Body of pancreas (tissue), 4 donors: Measurements from ENCODE around the gene PNPLA7.

Experiments
- POLR2A ChIP-seq, 3 donors: fragments of 450-650 bp; IDR thresholded peaks; one replicate each; pipeline ENCODE4 v1.6.1; 2016; ENCODE audit warnings: antibody characterized with exemption in 3 of 3, mild to moderate bottlenecking in 2 of 3
- TF ChIP-seq, protein P1 (sequence below), 7 experiments: fragments of 450-650 bp in 4 of 7; fragments of 200-600 bp in 3 of 7; sonication (generic) in 3 of 7; IDR thresholded peaks; one replicate each; pipeline ENCODE4 v1.5.1; 2016 to 2019; ENCODE audit warnings: antibody characterized with exemption in 7 of 7

DNA sequence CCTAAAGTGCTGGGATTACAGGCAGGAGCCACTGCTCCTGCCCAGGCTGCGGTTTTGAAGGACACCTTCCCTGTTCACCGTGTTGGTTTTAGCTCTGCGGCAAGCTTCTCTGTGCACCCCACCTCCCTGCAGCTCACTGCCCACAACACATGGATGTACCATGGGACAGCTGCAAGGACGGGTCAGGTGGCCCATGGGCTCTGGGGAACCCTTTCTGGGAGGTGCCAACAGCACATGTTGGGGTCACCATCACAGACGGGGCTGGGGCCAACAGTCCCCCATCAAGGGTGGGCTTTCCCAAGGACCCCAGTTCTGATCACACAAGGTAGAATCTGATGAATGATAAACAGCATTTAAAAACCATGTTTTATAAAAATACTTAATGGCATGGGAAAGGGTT is 134.8 kb downstream of the PNPLA7 start:
- TF ChIP-seq, protein P1, sequence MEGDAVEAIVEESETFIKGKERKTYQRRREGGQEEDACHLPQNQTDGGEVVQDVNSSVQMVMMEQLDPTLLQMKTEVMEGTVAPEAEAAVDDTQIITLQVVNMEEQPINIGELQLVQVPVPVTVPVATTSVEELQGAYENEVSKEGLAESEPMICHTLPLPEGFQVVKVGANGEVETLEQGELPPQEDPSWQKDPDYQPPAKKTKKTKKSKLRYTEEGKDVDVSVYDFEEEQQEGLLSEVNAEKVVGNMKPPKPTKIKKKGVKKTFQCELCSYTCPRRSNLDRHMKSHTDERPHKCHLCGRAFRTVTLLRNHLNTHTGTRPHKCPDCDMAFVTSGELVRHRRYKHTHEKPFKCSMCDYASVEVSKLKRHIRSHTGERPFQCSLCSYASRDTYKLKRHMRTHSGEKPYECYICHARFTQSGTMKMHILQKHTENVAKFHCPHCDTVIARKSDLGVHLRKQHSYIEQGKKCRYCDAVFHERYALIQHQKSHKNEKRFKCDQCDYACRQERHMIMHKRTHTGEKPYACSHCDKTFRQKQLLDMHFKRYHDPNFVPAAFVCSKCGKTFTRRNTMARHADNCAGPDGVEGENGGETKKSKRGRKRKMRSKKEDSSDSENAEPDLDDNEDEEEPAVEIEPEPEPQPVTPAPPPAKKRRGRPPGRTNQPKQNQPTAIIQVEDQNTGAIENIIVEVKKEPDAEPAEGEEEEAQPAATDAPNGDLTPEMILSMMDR (IDR thresholded peaks at IDR 0.05): no peak
- no peak for TF ChIP-seq POLR2A (IDR thresholded peaks at IDR 0.05)
